HG02642 (cell line): ENCODE measurements around the gene ANKRD1.

Experiments used
- ATAC-seq: cut with Tn5 transposase; IDR thresholded peaks from one replicate; pipeline ENCODE4 v1.9.1; 2021; ENCODE audit warnings: mild to moderate bottlenecking; ENCODE audit not compliant: unreplicated experiment, poor library complexity

The ANKRD1 gene

DNA sequence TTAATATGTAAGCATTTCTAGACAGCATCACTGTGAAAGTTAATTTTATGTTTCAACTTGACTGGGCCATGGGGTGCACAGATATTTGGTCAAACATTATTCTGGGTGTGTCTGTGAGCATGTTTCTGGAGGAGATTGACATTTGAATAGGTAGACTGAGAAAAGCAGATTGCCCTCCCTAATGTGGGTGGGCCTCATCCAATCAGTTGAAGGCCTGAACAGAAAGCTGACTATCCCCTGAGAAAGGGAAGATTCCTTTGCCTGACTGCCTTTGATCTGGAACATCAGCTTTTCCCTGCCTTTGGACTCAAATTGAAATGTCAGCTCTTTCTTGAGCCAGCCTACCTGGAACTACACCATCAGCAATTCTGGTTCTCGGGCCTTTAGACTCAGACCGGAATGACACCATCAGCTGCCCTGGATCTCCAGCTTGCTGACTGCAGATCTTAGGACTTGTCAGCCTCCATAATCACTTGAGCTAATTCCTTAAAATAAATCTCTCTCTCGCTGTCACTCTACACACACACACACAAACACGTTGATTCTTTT is 54.8 kb downstream of the ANKRD1 start:
- ATAC-seq: no peak

GRCh38 chr10:90865401-90865800 is 55.5 kb downstream of the ANKRD1 start:
- no peak for ATAC-seq

GRCh38 chr10:90862908-90863514 is 57.9 kb downstream of the ANKRD1 start:
- no peak for ATAC-seq
